ENCODE results near the gene OXTR.

OXTR gene

DNA sequence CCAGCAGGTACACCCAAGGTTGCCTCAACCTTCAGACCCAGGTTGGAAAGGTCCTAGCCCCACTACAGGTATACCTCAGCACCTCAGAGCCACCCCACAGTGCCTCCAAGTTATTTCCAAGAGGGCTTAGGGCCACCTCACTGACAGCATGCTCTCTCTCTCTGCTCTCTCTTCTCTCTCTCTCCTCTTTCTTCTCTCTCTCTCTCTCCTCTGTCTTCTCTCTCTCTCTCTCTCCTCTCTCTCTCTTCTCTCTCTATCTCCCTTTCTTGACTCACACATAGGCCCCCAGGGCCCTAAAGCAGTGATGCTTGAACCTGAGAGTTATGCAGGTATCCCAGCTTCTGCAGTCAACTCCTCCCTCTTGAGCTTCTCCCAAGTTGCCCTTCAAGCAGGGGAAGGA lies 31.6 kb downstream of the OXTR start:
- DNase-seq (ENCODE audit: low read depth) = no peak
- H3K4me3 ChIP-seq (ENCODE audit: low read length) = no peak overlapping the region
- TF ChIP-seq, protein P1, sequence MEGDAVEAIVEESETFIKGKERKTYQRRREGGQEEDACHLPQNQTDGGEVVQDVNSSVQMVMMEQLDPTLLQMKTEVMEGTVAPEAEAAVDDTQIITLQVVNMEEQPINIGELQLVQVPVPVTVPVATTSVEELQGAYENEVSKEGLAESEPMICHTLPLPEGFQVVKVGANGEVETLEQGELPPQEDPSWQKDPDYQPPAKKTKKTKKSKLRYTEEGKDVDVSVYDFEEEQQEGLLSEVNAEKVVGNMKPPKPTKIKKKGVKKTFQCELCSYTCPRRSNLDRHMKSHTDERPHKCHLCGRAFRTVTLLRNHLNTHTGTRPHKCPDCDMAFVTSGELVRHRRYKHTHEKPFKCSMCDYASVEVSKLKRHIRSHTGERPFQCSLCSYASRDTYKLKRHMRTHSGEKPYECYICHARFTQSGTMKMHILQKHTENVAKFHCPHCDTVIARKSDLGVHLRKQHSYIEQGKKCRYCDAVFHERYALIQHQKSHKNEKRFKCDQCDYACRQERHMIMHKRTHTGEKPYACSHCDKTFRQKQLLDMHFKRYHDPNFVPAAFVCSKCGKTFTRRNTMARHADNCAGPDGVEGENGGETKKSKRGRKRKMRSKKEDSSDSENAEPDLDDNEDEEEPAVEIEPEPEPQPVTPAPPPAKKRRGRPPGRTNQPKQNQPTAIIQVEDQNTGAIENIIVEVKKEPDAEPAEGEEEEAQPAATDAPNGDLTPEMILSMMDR (conservative IDR thresholded peaks at IDR 0.05; ENCODE audit: low read depth, low read length) = no peak

DNA sequence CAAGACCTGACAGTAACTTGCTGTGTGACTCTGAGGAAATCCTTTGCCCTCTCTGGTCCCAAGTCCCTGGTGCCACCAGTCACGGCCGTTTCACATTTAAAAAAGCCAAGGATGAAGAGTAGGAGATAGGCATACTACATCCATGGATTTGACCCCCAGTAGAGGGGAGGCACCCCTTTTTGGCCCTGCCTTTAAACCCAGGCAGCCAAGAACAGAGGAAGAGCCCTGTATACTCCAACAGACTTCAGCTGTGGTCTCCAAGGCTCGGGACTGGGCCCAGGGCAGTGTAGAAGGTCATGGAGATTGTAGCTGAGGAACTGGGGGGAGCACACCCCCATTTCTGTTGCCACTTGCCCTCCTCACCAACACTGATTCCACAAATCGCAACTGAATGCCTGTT lies 32.1 kb downstream of the OXTR start:
- DNase-seq (ENCODE audit: low read depth) = no peak
- TF ChIP-seq, protein P1 (conservative IDR thresholded peaks at IDR 0.05; ENCODE audit: low read depth, low read length) = no peak
- H3K4me3 ChIP-seq (ENCODE audit: low read length) = no peak overlapping the region

DNA sequence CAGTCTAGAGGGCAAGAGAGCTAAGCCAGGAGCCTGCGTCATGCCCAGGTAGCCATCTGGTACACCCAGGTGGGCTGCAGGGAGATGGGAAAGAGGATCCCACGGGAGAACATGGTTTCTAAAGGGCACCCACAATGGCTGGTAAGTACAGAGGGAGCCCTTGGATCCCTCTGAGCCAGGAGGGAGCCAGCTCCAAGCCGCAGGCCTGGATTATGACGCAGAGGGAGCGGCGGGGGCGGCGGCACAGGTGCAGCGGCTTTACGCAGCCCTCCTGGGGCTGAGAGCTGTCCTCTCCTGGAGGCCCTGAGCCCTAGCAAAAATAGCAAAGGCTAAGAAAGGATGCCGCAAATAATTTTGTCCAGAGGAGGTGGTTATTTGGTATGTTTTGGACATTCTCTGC lies 33.0 kb downstream of the OXTR start:
- TF ChIP-seq, protein P1 (conservative IDR thresholded peaks at IDR 0.05; ENCODE audit: low read depth, low read length) = no peak
- H3K4me3 ChIP-seq (ENCODE audit: low read length) = no peak overlapping the region
- no peak for DNase-seq (ENCODE audit: low read depth)

DNA sequence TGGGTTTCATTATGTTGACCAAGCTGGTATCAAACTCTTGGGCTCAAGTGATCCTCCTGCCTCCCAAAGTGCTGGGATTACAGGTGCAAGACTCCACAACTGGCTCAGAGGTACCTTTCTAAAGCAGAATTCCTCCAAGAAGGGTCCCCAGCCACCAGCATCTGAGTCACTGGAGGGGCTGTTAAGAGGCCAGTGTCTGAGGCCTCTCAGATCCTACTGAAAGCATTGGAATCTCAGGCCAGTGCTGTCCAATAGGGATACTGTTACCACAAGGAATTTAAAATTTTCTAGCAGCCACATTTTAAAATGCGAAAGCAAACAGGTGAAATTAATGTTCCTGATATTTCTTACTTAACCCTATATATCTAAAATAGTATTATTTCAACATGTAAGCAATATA lies 34.5 kb downstream of the OXTR start:
- no peak overlapping the region for H3K4me3 ChIP-seq (ENCODE audit: low read length)
- TF ChIP-seq, protein P1 (conservative IDR thresholded peaks at IDR 0.05; ENCODE audit: low read depth, low read length) = no peak
- no peak for DNase-seq (ENCODE audit: low read depth)

DNA sequence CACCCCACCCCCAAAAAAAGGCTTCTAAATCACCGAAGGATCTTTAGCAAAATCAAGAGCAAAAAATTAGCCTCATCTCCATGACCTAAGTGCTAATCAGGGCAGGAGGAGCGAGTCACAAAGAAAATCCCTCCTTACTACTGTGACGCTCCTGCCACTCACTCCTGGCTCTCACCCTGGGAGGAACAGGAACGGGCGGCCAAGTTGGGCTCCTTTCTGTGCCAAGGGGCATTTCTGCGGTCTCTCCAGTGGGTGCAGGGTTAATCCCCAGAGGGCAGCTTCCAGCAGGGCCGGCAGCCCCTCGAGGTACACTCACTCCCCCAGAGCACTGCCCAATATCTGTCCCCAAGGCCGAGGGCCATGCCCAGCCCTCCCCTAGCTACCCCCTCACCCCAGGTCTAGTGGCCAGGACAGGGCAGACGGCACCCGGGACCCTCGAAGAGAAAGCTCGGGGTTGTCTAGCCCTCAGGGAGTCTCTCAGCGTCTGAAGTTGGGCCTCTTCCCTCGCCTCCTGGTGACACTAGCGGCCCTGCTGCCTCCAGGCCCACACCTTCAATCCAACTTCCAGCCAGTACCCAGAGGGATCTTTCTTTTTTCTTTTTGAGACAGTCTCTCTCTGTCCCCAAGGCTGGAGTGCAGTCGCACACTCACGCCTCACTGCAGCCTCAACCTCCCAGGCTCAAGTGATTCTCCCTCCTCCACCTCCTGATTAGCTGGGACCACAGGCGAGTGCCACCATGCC lies 35.1 kb downstream of the OXTR start:
- no peak overlapping the region for H3K4me3 ChIP-seq (ENCODE audit: low read length)
- TF ChIP-seq, protein P1 (conservative IDR thresholded peaks at IDR 0.05; ENCODE audit: low read depth, low read length) = no peak
- no peak for DNase-seq (ENCODE audit: low read depth)

DNA sequence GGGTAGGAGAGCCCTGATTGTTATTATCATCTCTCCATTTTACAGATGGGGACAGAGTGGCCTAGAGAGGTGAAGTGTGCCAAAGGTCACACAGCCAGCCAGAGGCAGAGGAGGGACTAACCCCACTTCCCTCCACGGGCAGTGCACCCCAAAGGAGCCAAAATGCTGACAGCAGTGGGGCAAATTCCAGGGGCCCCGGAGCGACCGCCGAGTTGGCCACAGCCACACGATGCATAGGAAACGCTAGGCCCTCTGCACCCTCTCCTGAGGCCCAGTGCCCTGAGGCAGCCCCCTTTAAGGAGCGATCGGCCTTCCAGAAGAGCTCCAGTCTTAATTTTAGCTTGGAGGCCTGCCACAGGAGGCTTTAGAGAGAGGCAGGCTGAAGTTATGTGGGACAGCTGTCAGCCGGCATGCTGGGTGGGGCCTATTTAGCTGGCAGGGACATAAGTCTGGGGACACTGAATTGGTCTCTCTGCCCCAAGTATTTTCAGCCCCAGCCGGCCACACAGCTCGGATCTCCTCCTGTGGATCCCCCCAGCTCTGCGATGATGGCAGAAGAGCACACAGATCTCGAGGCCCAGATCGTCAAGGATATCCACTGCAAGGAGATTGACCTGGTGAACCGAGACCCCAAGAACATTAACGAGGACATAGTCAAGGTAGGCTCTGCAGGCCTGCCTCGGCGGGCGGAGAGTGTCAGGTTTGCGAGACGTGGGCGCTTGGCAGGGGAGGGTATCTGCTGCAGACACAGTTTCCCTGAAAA lies 35.9 kb downstream of the OXTR start, which contains the start of gene CAV3:
Gene CAV3 (plus strand): TSS at position 471 of the 763 bp plus-strand sequence. CDS start 75 bp downstream, at position 546.
- H3K4me3 ChIP-seq (ENCODE audit: low read length) = no peak within 1 kb of the TSS
- TF ChIP-seq, protein P1 (conservative IDR thresholded peaks at IDR 0.05; ENCODE audit: low read depth, low read length) = no peak
- DNase-seq (ENCODE audit: low read depth) = no peak

All from retinal pigment epithelial cell (primary cell).